Lower leg skin (tissue), 3 donors: ENCODE data around the gene RAB19.

ENCODE experiments used
- CTCF ChIP-seq, 3 donors: fragments of 450-650 bp; IDR thresholded peaks; one replicate each; pipeline ENCODE4 v1.5.1; 2016; ENCODE audit warnings: antibody characterized with exemption in 3 of 3, mild to moderate bottlenecking in 3 of 3, moderate library complexity in 2 of 3
- POLR2A ChIP-seq, 2 donors: fragments of 450-650 bp; IDR thresholded peaks; one replicate each; pipeline ENCODE4 v1.6.1; 2016 to 2017; ENCODE audit warnings: antibody characterized with exemption in 2 of 2, mild to moderate bottlenecking in 1 of 2, moderate library complexity in 1 of 2

GRCh38 chr7:140416560-140416959 is 12.7 kb downstream of the RAB19 start:
- no peak for TF ChIP-seq POLR2A (IDR thresholded peaks at IDR 0.05)
- no peak for TF ChIP-seq CTCF (IDR thresholded peaks at IDR 0.05)
